B cell (primary cell): Measurements from ENCODE around the gene DAW1. TPM values are rescaled to one million over a fixed set of nuclear protein-coding genes. Genes with fewer than 3 reads are reported as not detected.

Experiments used
- ATAC-seq: fragments of 200-7000 bp; cut with Tn5 transposase; one replicate; pipeline ENCODE4 v1.10.0; 2021; ENCODE audit warnings: low read depth, mild to moderate bottlenecking, moderate number of reproducible peaks, moderate library complexity
- CTCF ChIA-PET: fragments of 350-600 bp; sonication (Branson Sonifier 250); formaldehyde crosslinking; loops from one replicate; lab custom pipeline; 2021; ENCODE audit warnings: antibody characterized with exemption, inconsistent platforms; lab: Charles Lee
- POLR2A ChIA-PET: fragments of 350-600 bp; sonication (Branson Sonifier 250); formaldehyde crosslinking; loops from one replicate; lab custom pipeline; 2021; ENCODE audit warnings: antibody characterized with exemption; lab: Charles Lee
- DNase-seq: peaks from one replicate; pipeline ENCODE4 v3.0.0; 2013
- H2AFZ ChIP-seq: 2 replicates; pipeline ENCODE4 v1.6.1; 2012; ENCODE audit warnings: mild to moderate bottlenecking, low read depth, low read length; ENCODE audit not compliant: insufficient read depth, poor library complexity, severe bottlenecking
- H3K27ac ChIP-seq, 2 donors: 1 replicate in 1 of 2; 2 replicates in 1 of 2; pipeline ENCODE4 v1.5.1; 2012 to 2013; ENCODE audit warnings: low read length in 2 of 2, mild to moderate bottlenecking in 2 of 2, moderate library complexity in 1 of 2
- H3K27me3 ChIP-seq, 4 experiments: fragments of 200-600 bp in 1 of 4; sonication (generic) in 1 of 4; replicated peaks in 1 of 4; 1 replicate in 2 of 4; 2 replicates in 2 of 4; pipeline versions ENCODE4 v1.6.1 to v1.7.0; 2013 to 2016; ENCODE audit warnings: low read length in 3 of 4, mild to moderate bottlenecking in 2 of 4, mixed read lengths in 1 of 4, moderate library complexity in 1 of 4; ENCODE audit not compliant: insufficient read depth in 4 of 4, control insufficient read depth in 3 of 4; ENCODE audit errors: control extremely low read depth in 1 of 4
- H3K36me3 ChIP-seq, 2 experiments: replicated peaks in 1 of 2; 1 replicate in 1 of 2; 2 replicates in 1 of 2; pipeline versions ENCODE4 v1.6.1 to v1.7.1; 2013; ENCODE audit warnings: low read length in 1 of 2; ENCODE audit not compliant: insufficient read depth in 2 of 2, control insufficient read depth in 1 of 2; ENCODE audit errors: control extremely low read depth in 1 of 2, extremely low read depth in 1 of 2
- H3K4me1 ChIP-seq, 2 donors: fragments of 200-600 bp in 1 of 2; sonication (generic) in 1 of 2; 1 replicate in 1 of 2; 2 replicates in 1 of 2; pipeline versions ENCODE4 v1.5.1 to v1.6.1; 2013 to 2017; ENCODE audit warnings: low read length in 2 of 2; ENCODE audit not compliant: control insufficient read depth in 2 of 2, insufficient read depth in 2 of 2
- H3K4me2 ChIP-seq: replicated peaks from 2 replicates; pipeline ENCODE3; 2012; ENCODE audit warnings: mild to moderate bottlenecking, low read depth, low read length; ENCODE audit not compliant: poor library complexity, severe bottlenecking
- H3K4me3 ChIP-seq, 5 experiments: fragments of 200-600 bp in 1 of 5; sonication (generic) in 1 of 5; 1 replicate in 3 of 5; 2 replicates in 2 of 5; pipeline versions ENCODE4 v1.5.1 to v1.7.0; 2011 to 2016; ENCODE audit warnings: low read length in 4 of 5, mild to moderate bottlenecking in 4 of 5, low read depth in 2 of 5, control low read depth in 1 of 5, moderate library complexity in 1 of 5; ENCODE audit not compliant: insufficient read depth in 1 of 5; ENCODE audit errors: control extremely low read depth in 1 of 5, extremely low read depth in 1 of 5
- H3K79me2 ChIP-seq: fragments of 200-600 bp; sonication (generic); one replicate; pipeline ENCODE4 v1.6.0; 2016; ENCODE audit warnings: low read length; ENCODE audit not compliant: control insufficient read depth, insufficient read depth
- H3K9ac ChIP-seq: fragments of 200-600 bp; sonication (generic); 2 replicates; pipeline ENCODE4 v1.6.1; 2017; ENCODE audit warnings: mild to moderate bottlenecking, low read length, moderate library complexity
- H3K9me3 ChIP-seq, 3 donors: one replicate each; pipeline versions ENCODE4 v1.6.1 to v1.7.1; 2013; ENCODE audit warnings: low read length in 2 of 3; ENCODE audit not compliant: control insufficient read depth in 2 of 3, insufficient read depth in 1 of 3; ENCODE audit errors: control extremely low read depth in 1 of 3
- H4K20me1 ChIP-seq: 2 replicates; pipeline ENCODE4 v1.6.0; 2012; ENCODE audit warnings: mild to moderate bottlenecking, low read length; ENCODE audit not compliant: insufficient read depth, control insufficient read depth, poor library complexity, severe bottlenecking
- H3K27ac Mint-ChIP-seq: one replicate; pipeline ENCODE4 v1.8.0; 2021; ENCODE audit warnings: mixed read lengths
- H3K27me3 Mint-ChIP-seq: one replicate; pipeline ENCODE4 v1.8.0; 2021; ENCODE audit warnings: mixed read lengths
- H3K4me1 Mint-ChIP-seq: one replicate; pipeline ENCODE4 v1.8.0; 2021; ENCODE audit warnings: mixed read lengths
- H3K4me3 Mint-ChIP-seq: one replicate; pipeline ENCODE4 v1.8.0; 2021; ENCODE audit warnings: mixed read lengths
- H3K9me3 Mint-ChIP-seq: one replicate; pipeline ENCODE4 v1.8.0; 2022; ENCODE audit warnings: mixed read lengths; ENCODE audit not compliant: insufficient read depth
- CTCF ChIP-seq: fragments of 200-600 bp; IDR thresholded peaks from one replicate; pipeline ENCODE4 v1.8.0; 2022; ENCODE audit warnings: antibody characterized with exemption, mild to moderate bottlenecking
- EZH2 ChIP-seq: IDR thresholded peaks from 2 replicates; pipeline ENCODE4 v1.6.1; 2012; ENCODE audit warnings: borderline replicate concordance, low read depth, mild to moderate bottlenecking, moderate library complexity, low read length; ENCODE audit not compliant: insufficient read depth, poor library complexity, severe bottlenecking
- WGBS: methylation state at CpG from one replicate; pipeline ENCODE4 v1.1.5; 2013; ENCODE audit warnings: missing lambda C conversion rate; ENCODE audit not compliant: insufficient coverage; 5-methylcytosine and 5-hydroxymethylcytosine counted together
- intact Hi-C: fragments of 100-400 bp; cut with micrococcal nuclease; formaldehyde crosslinking; loops from one replicate; pipeline ENCODE4 v1.10.0; 2022
- polyA plus RNA-seq: library from polyadenylated mRNA; depleted of rRNA; stranded (reverse); fragments of >200 nt; gene quantifications from 2 replicates; pipeline ENCODE4 v1.2.3, GENCODE V29; 2012
- total RNA-seq, 2 donors: library from RNA; stranded (reverse); fragments of 120-200 nt in 1 of 2; gene quantifications; 1 replicate in 1 of 2; 2 replicates in 1 of 2; pipeline versions ENCODE4 v1.2.3 to v1.2.4, GENCODE V29; 2013 to 2022

Gene DAW1
- total and polyA plus RNA-seq, 2 donors (not counting 1 experiment from before 2014, with no cell fraction given): not detected

GRCh38 chr2:227908266-227909054 is 37.0 kb downstream of the DAW1 start:
- H4K20me1 ChIP-seq: no peaks in the 10 kb centered on the region
- H3K9ac ChIP-seq: no peak overlapping the region
- ChIA-PET CTCF (no interaction called here), POLR2A (no interaction called here)
- Mint-ChIP-seq H3K4me3 (no peak overlapping the region), H3K9me3 (no peaks in the 10 kb centered on the region), H3K4me1 (no peaks in the 10 kb centered on the region), H3K27ac (no peak overlapping the region), H3K27me3 (no peaks in the 10 kb centered on the region)
- ATAC-seq (no peak), DNase-seq (no peak)
- H3K27me3 ChIP-seq: no peaks in the 10 kb centered on the region
- no peaks in the 10 kb centered on the region for H3K36me3 ChIP-seq
- H3K79me2 ChIP-seq: no peaks in the 10 kb centered on the region
- TF ChIP-seq EZH2 (no peak), CTCF (no peak)
- intact Hi-C loops: no loop called here
- no peak overlapping the region for H2AFZ ChIP-seq
- no peak overlapping the region for H3K4me2 ChIP-seq
- H3K27ac ChIP-seq: no peak overlapping the region
- H3K4me3 ChIP-seq: no peak overlapping the region
- no peaks in the 10 kb centered on the region for H3K4me1 ChIP-seq
- H3K9me3 ChIP-seq: no peaks in the 10 kb centered on the region
- 100% methylated on average over 1 of the region's 7 CpGs for WGBS

- Mint-ChIP-seq H3K9me3 (no peaks in the 10 kb centered on the region), H3K27ac (no peak overlapping the region), H3K4me1 (no peaks in the 10 kb centered on the region), H3K4me3 (no peak overlapping the region), H3K27me3 (no peaks in the 10 kb centered on the region)
- DNase-seq: no peak
- no peak overlapping the region for H3K27ac ChIP-seq
- no peak overlapping the region for H2AFZ ChIP-seq
- TF ChIP-seq EZH2 (no peak), CTCF (no peak)
- intact Hi-C loops: no loop called here
- H4K20me1 ChIP-seq: no peaks in the 10 kb centered on the region
- CTCF ChIA-PET: no interaction called here
- no peaks in the 10 kb centered on the region for H3K36me3 ChIP-seq
- no peaks in the 10 kb centered on the region for H3K27me3 ChIP-seq
- H3K9me3 ChIP-seq: no peaks in the 10 kb centered on the region
- no peak overlapping the region for H3K4me2 ChIP-seq
- POLR2A ChIA-PET: no interaction called here
- H3K79me2 ChIP-seq: no peaks in the 10 kb centered on the region
- H3K9ac ChIP-seq: no peak overlapping the region
- WGBS: 29% methylated on average over 1 of the region's 2 CpGs
- H3K4me1 ChIP-seq: no peaks in the 10 kb centered on the region
- no peak for ATAC-seq
- H3K4me3 ChIP-seq: no peak overlapping the region
These were observed 42.9 kb downstream of the DAW1 start for GRCh38 chr2:227914362-227914761.
